ENCODE data around the gene EDEM2. TPM values are rescaled to one million over a fixed set of nuclear protein-coding genes. Genes with fewer than 3 reads are reported as not detected.
"Not testable (repeated sequence)": the region's sequence is repeated elsewhere in the genome, so short reads cannot be mapped to it uniquely, and the experiment has no call there.

The EDEM2 gene
- total RNA-seq, 1 donor from 2014 or later, result 19.9 TPM

DNA sequence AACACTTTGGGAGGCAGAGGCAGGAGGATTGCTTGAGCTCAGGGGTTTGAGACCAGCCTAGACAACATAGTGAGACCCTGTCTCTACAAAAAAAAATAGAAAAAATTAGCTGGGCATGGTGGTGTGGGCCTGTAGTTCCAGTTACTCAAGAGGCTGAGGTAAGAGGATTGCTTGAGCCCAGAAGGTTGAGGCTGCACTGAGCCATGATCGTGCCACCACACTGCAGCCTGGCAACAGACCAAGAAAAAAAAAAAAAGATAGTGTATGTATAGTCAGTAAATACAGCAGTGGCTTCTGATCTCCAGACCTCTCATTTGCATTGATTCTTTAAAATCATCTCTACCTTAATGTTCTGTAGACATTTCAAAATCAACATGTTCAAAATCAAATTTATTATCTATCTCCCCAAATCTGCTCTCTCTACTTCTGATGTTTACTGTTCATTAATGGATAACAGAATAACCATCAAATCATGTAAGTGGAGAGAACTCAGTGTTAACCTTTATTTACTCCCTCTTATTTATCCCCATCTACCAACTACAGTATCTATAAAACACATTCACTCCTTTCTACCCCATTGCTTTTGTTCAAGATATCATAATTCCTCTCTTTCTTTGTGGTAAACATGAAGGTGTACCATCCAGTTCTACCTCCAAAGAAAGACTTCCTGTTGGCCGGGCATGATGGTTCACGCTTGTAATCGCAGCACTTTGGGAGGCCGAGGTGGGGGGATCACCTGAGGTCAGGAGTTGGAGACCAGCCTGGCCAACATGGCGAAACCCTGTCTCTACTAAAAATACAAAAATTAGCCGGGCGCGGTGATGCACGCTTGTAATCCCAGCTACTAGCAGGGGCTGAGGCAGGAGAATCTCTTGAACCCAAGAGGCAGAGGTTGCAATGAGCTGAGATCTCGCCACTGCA, 32.4 kb upstream of the EDEM2 start:
- Mint-ChIP-seq H3K4me3 (no peak overlapping the region), H3K27me3 (ENCODE audit: insufficient read depth) (no peaks in the 10 kb centered on the region), H3K4me1 (ENCODE audit: low read depth) (no peaks in the 10 kb centered on the region), H3K36me3 (ENCODE audit: low read depth) (no peaks in the 10 kb centered on the region), H3K27ac (no peak overlapping the region), H3K9me3 (no peaks in the 10 kb centered on the region)
- DNase-seq (ENCODE audit: low spot score), result no peak
- intact Hi-C loops (cut with micrococcal nuclease), result no loop called here

DNA sequence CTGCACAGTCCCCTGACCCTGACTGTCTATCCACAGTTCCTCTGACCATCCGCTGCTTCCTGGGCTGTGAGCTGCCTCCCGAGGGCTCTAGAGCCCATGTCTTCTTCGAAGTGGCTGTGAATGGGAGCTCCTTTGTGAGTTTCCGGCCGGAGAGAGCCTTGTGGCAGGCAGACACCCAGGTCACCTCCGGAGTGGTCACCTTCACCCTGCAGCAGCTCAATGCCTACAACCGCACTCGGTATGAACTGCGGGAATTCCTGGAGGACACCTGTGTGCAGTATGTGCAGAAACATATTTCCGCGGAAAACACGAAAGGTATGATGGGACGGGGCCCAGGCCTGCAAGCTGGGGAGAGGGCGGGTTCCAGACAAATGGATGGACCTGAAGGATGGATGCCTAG, 29.0 kb upstream of the EDEM2 start:
- no peak for DNase-seq (ENCODE audit: low spot score)
- Mint-ChIP-seq H3K27ac (no peak overlapping the region), H3K36me3 (ENCODE audit: low read depth) (no peaks in the 10 kb centered on the region), H3K4me3 (no peak overlapping the region), H3K27me3 (ENCODE audit: insufficient read depth) (no peaks in the 10 kb centered on the region), H3K9me3 (no peaks in the 10 kb centered on the region), H3K4me1 (ENCODE audit: low read depth) (peaks cover 12% of the 10 kb centered on the region)
- intact Hi-C loops (cut with micrococcal nuclease), result no loop called here

DNA sequence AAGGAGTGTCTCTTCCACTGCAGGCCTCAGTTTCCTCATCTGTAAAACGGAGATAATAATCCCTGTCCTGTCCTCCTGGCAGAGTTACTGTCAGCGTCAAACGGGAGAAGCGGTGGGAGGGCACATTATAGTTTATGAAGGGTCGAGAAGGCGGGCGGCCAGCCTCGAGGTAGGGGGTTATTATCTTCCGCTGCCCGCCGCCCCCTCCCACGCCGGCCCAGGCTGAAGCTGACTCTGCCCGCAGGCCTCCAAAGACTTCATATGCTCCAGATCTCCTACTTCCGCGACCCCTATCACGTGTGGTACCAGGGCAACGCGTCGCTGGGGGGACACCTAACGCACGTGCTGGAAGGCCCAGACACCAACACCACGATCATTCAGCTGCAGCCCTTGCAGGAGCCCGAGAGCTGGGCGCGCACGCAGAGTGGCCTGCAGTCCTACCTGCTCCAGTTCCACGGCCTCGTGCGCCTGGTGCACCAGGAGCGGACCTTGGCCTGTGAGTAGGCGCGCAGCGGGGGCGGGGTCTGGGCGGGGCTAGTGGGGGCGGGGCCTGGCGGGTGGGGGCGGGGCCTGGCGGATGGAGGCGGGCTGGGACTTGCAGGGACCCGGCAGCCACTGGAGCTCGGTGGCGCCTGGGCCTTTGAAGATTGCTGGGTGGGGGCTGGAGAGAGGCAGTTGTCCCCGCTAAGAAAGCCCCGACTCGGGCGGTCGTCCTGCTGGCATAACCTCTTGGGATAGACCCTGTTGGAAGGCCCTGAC, 27.5 kb upstream of the EDEM2 start:
- intact Hi-C loops (cut with micrococcal nuclease), result no loop called here
- Mint-ChIP-seq H3K4me1 (ENCODE audit: low read depth) (peaks cover 12% of the 10 kb centered on the region), H3K27ac (no peak overlapping the region), H3K4me3 (no peak overlapping the region), H3K27me3 (ENCODE audit: insufficient read depth) (no peaks in the 10 kb centered on the region), H3K9me3 (no peaks in the 10 kb centered on the region), H3K36me3 (ENCODE audit: low read depth) (no peaks in the 10 kb centered on the region)
- no peak for DNase-seq (ENCODE audit: low spot score)

DNA sequence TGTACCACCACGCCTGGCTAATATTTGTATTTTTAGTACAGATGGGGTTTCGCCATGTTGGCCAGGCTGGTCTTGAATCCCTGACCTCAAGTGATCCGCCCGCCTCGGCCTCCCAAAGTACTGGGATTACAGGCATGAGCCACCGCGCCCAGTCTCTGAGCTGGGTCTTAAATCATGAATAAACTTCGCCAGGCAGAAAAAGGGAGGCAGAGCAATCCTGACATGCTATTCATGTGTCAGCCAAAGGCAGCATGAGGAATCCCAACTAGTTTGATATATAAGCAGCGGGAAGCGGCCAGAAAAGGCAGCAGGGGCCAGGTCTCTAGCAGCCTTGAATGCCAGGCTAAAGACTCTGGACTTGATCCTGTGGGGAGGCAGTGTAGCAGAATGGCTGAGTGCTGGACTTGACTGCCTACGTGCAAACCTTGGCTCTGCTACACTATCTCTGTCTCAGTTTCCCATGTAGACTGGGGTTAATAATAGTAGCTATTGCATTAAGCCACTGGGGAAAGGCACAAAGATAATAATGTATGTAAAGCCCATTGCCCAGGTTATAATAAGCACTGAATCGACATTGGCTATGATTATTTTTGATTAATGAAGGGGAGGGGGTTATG, 26.5 kb upstream of the EDEM2 start:
- Mint-ChIP-seq H3K4me3 (no peak overlapping the region), H3K4me1 (ENCODE audit: low read depth) (peaks cover 12% of the 10 kb centered on the region), H3K27ac (no peak overlapping the region), H3K9me3 (no peaks in the 10 kb centered on the region), H3K27me3 (ENCODE audit: insufficient read depth) (no peaks in the 10 kb centered on the region), H3K36me3 (ENCODE audit: low read depth) (no peaks in the 10 kb centered on the region)
- intact Hi-C loops (cut with micrococcal nuclease), result no loop called here
- no peak for DNase-seq (ENCODE audit: low spot score)

DNA sequence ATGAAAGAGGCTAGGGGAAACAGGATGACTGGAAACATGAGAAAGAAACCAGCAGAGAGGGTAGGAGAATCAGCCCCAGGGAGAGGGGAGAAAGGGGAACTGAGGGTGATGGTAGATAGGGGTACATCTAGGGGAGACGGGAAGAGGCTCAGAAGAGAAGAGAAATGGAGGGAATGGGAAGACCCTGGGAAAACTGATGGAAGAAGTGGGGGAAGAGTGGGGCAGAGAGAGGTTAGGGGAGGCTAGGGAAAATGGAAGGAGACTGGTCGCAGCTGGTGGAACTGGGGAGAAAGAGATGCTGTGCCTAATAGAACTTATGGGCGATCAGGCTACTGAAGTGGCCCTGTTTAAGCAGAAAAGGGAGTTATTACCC, 25.3 kb upstream of the EDEM2 start:
- Mint-ChIP-seq H3K27me3 (ENCODE audit: insufficient read depth) (no peaks in the 10 kb centered on the region), H3K27ac (no peak overlapping the region), H3K36me3 (ENCODE audit: low read depth) (no peaks in the 10 kb centered on the region), H3K9me3 (no peaks in the 10 kb centered on the region), H3K4me3 (no peak overlapping the region), H3K4me1 (ENCODE audit: low read depth) (peaks cover 12% of the 10 kb centered on the region)
- no peak for DNase-seq (ENCODE audit: low spot score)
- intact Hi-C loops (cut with micrococcal nuclease), result no loop called here

DNA sequence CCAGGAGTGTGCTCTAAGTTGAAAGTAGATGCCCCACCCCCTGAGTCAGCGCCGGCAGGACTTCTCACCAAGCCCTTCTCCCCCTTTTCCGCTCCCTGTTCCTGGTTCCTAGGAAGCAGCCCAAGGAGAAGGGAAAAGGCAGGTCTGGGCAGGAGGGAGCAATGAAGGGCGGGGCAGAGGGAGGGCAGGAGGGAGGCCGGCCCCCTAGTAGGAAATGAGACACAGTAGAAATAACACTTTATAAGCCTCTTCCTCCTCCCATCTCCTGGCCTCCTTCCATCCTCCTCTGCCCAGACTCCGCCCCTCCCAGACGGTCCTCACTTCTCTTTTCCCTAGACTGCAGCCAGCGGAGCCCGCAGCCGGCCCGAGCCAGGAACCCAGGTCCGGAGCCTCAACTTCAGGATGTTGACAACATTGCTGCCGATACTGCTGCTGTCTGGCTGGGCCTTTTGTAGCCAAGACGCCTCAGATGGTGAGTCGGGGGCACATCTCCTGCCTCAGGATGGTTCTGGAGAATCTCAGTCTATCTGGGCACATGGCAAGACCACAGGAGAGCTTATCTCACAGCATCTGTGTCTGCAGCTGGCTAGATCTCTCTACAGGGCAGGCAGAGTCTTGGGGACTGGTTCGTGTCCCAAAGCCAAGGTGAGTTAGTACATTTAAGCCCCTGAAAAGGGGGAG, 24.8 kb upstream of the EDEM2 start, which contains the start of gene PROCR:
PROCR (plus strand) TSS at position 320 of the 681 bp plus-strand sequence; CDS start at position 403, 83 bp downstream.
- no peaks in the 10 kb centered on the region for H3K9me3 Mint-ChIP-seq
- peak within 1 kb of the TSS; percentile 40 for H3K27ac Mint-ChIP-seq
- intact Hi-C loops (cut with micrococcal nuclease), result no loop called here
- H3K4me3 Mint-ChIP-seq, result peak within 1 kb of the TSS; percentile 56
- no peaks in the 10 kb centered on the region for H3K36me3 Mint-ChIP-seq (ENCODE audit: low read depth)
- no peak for DNase-seq (ENCODE audit: low spot score)
- no peaks in the 10 kb centered on the region for H3K27me3 Mint-ChIP-seq (ENCODE audit: insufficient read depth)
- peaks cover 12% of the 10 kb centered on the region for H3K4me1 Mint-ChIP-seq (ENCODE audit: low read depth)

DNA sequence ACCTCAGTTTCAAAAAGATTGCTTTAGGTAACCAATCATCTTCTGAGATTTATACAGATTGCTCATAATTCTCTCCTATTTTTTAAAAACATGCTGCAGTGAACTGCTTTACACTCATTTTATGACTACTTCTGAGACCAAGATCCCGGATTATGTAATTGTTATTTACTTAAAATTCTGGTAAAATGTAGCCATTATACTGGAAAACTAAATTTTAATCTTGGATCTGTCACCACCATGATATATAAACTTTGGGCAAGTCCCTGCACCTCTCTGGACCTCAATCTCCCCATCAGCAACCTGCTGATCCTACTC, 24.3 kb upstream of the EDEM2 start:
- Mint-ChIP-seq H3K27ac (no peak overlapping the region), H3K4me3 (peak overlapping the region; percentile 56), H3K9me3 (no peaks in the 10 kb centered on the region), H3K27me3 (ENCODE audit: insufficient read depth) (no peaks in the 10 kb centered on the region), H3K4me1 (ENCODE audit: low read depth) (peaks cover 12% of the 10 kb centered on the region), H3K36me3 (ENCODE audit: low read depth) (no peaks in the 10 kb centered on the region)
- intact Hi-C loops (cut with micrococcal nuclease), result no loop called here
- DNase-seq (ENCODE audit: low spot score), result no peak

DNA sequence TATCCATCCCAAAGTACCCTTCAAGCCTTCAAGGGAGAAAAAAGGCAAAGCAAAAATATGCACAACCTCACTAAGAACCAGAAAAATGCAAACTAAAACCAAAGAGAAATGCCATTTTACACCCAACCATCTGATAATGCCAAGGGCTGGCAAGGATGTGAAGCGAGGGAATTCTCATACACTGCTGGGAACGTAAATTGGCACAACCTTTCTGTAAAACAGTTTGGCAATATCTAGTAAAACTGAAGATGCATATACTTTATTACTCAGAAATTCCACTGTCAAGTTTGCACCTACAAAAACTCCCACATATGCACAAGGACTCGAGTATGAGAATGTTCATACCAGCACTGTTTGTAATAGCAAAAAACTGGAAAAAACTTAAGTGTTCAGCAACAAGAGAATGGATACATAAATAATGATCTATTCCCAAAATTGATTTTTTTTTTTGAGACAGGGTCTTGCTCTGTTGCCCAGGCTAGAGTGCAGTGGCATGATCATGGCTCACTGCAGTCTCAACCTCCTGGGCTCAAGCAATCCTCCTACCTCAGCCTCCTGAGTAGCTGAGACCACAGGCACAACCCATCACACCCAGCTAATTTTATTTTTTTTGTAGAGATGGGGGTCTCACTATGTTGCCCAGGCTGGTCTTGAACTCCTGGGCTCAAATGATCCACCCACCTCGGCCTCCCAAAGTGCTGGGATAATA, 21.7 kb upstream of the EDEM2 start:
- H3K9me3 Mint-ChIP-seq; DNase-seq (ENCODE audit: low spot score); intact Hi-C loops (cut with micrococcal nuclease); H3K4me3 Mint-ChIP-seq; H3K27ac Mint-ChIP-seq; H3K36me3 Mint-ChIP-seq (ENCODE audit: low read depth); H3K27me3 Mint-ChIP-seq (ENCODE audit: insufficient read depth): not testable (repeated sequence)
- H3K4me1 Mint-ChIP-seq (ENCODE audit: low read depth), result peaks cover 12% of the 10 kb centered on the region

DNA sequence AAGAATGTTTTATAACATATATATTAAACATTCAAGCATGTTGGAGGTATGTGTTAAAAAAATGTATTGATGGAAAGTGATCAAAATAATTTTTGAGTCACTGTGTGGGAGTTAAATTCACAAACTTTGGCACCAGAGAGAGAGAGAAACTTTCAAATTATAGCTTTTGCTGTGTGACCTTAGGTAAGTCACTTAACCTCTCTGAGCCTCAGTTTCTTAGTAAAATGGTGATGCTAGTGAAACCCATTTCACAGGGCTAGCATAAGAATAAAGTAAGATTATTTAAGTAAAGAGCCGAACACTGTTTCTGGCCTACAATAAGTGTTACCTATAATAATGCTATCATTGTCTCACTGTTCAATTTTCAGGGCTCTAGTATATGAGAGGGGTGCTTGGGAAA, 20.7 kb upstream of the EDEM2 start:
- no peak for DNase-seq (ENCODE audit: low spot score)
- Mint-ChIP-seq H3K36me3 (ENCODE audit: low read depth) (no peaks in the 10 kb centered on the region), H3K4me1 (ENCODE audit: low read depth) (peaks cover 12% of the 10 kb centered on the region), H3K27me3 (ENCODE audit: insufficient read depth) (peaks cover 1% of the 10 kb centered on the region), H3K27ac (no peak overlapping the region), H3K9me3 (no peaks in the 10 kb centered on the region), H3K4me3 (no peak overlapping the region)
- intact Hi-C loops (cut with micrococcal nuclease), result no loop called here

DNA sequence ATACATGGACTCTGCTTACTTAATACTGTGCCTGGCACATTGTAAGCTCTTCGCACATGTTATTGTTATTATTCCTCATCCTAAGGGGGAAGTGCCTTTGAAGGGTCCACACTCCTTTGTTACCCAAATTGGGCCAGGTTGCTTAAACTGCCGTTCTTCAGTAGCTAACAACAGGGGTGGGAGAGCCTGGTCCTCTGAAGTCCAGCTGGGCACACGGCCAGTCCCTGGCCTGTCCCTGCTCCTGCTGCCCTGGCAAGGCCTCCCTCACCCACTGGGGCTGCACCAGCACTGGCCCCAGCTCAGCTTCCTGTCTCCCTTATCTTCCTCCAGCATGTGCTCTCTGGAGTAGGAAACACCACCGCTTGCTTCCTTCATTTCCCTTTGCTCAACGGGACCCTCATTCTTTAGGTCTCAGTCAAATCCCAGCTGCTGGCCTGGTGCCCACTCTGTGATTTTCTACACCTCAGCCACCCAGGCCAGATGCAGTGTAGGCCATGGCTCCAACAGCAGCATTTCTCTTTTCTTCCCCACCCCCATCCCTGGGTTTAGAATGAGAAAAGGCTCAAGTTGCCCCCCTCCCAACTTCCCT, 19.2 kb upstream of the EDEM2 start:
- Mint-ChIP-seq H3K4me3 (no peak overlapping the region), H3K9me3 (no peaks in the 10 kb centered on the region), H3K4me1 (ENCODE audit: low read depth) (peaks cover under 1% of the 10 kb centered on the region), H3K27me3 (ENCODE audit: insufficient read depth) (peaks cover 1% of the 10 kb centered on the region), H3K36me3 (ENCODE audit: low read depth) (no peaks in the 10 kb centered on the region), H3K27ac (no peak overlapping the region)
- intact Hi-C loops (cut with micrococcal nuclease), result no loop called here
- no peak for DNase-seq (ENCODE audit: low spot score)

DNA sequence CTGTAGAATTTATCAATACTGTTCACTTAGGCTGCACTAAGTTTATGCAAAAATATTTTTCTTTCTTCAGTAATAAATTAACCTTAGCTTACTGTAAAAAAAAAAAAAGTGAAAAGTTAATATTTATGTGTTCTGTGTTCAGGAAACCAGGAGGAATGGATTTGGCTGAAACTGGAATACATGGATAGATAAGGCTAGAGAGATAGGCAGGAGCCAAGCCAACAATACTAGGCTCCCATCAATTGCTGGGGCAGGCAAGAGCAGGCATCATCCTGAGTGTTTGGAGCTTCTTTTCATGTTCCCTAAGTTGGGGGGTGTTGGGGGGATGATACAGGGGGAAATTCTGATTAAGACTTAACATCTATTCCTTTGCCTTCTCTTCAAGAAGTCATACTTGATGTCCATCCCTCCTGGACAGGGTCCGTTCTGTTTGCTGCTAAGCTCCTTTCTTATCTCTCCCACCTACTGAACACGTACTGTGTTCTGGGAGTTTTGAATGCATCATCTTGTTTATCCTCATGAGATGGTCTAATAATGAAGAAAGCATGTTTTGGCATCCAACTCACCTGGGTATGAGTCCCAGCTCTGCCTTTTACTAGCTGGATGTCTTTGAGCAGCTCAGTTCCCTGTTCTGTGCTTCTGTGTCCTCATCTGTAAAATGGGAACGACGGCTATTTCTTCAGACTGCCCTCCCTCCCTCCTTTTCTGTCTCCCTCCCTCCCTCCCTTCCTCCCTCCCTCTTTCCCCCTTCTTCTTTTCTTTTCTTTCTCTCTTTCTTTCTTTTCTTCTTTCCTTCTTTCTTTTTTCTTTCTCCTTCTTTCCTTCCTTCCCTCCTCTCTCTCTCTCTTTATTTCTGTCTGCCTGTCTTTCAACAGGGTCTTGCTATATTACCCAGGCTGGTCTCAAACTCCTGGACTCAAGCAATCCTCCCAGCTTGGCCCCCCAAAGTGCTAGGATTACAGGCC, 18.4 kb upstream of the EDEM2 start:
- Mint-ChIP-seq H3K4me1 (ENCODE audit: low read depth) (no peaks in the 10 kb centered on the region), H3K27ac (no peak overlapping the region), H3K36me3 (ENCODE audit: low read depth) (no peaks in the 10 kb centered on the region), H3K27me3 (ENCODE audit: insufficient read depth) (peaks cover 1% of the 10 kb centered on the region), H3K4me3 (no peak overlapping the region), H3K9me3 (no peaks in the 10 kb centered on the region)
- intact Hi-C loops (cut with micrococcal nuclease), result no loop called here
- DNase-seq (ENCODE audit: low spot score), result no peak

Data from activated T-helper 1 cell treated with anti-CD3 and anti-CD28 coated beads, Interleukin-12 subunit alpha, Interleukin-12 subunit beta, Interleukin-2, Interleukin-4 antibody, amounts not matched to agents 30 ng/mL and 10 ng/mL and 1 ng/mL, durations not matched to agents 14 hours and 24 hours and 36 hours (primary cell).